Muscle layer of duodenum (tissue), 2 donors: ENCODE measurements around the gene TMEM175.

Source experiments
- H3K27ac ChIP-seq: one replicate; pipeline ENCODE4 v1.7.0; 2013; ENCODE audit warnings: mild to moderate bottlenecking, low read length
- H3K27me3 ChIP-seq: one replicate; pipeline ENCODE4 v1.7.0; 2013; ENCODE audit warnings: low read depth, mild to moderate bottlenecking, control low read depth, low read length
- H3K36me3 ChIP-seq, 2 donors: one replicate each; pipeline ENCODE4 v1.7.0; 2013; ENCODE audit warnings: low read length in 2 of 2, control low read depth in 1 of 2, mild to moderate bottlenecking in 1 of 2; ENCODE audit not compliant: insufficient read depth in 2 of 2, control insufficient read depth in 1 of 2
- H3K4me1 ChIP-seq, 2 donors: one replicate each; pipeline ENCODE4 v1.7.0; 2013; ENCODE audit warnings: low read length in 2 of 2, mild to moderate bottlenecking in 2 of 2, control low read depth in 1 of 2, moderate library complexity in 1 of 2; ENCODE audit not compliant: insufficient read depth in 2 of 2, control insufficient read depth in 1 of 2
- H3K4me3 ChIP-seq, 2 donors: one replicate each; pipeline ENCODE4 v1.7.0; 2013; ENCODE audit warnings: low read length in 2 of 2, low read depth in 1 of 2, mild to moderate bottlenecking in 1 of 2
- H3K9me3 ChIP-seq, 2 donors: one replicate each; pipeline ENCODE4 v1.7.0; 2013; ENCODE audit warnings: low read length in 2 of 2, control low read depth in 1 of 2, mild to moderate bottlenecking in 1 of 2; ENCODE audit not compliant: control insufficient read depth in 1 of 2
- donor health status: healthy.

TMEM175 gene

DNA sequence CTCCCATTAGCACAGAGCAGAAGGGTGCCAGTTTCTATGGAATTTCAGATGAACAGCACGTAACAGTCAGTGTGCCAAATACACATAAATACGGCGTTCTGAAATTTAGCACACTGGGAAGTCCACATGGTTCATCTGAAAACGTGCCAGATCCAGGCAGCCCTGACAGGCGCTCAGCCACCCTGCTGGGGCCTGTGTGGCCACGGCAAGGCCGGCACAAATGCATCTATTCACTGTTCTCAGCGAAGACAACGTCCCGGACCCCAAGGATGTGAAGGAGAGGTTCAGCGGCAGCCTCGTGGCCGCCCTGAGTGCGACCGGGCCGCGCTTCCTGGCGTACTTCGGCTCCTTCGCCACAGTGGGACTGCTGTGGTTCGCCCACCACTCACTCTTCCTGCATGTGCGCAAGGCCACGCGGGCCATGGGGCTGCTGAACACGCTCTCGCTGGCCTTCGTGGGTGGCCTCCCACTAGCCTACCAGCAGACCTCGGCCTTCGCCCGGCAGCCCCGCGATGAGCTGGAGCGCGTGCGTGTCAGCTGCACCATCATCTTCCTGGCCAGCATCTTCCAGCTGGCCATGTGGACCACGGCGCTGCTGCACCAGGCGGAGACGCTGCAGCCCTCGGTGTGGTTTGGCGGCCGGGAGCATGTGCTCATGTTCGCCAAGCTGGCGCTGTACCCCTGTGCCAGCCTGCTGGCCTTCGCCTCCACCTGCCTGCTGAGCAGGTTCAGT lies 25.5 kb downstream of the TMEM175 start:
- H3K36me3 ChIP-seq, result peaks cover 5 to 55% of the 10 kb centered on the region in 2 donors
- no peaks in the 10 kb centered on the region for H3K27me3 ChIP-seq
- H3K9me3 ChIP-seq, result no peaks in the 10 kb centered on the region
- no peak overlapping the region for H3K27ac ChIP-seq
- H3K4me1 ChIP-seq, result no peaks in the 10 kb centered on the region
- H3K4me3 ChIP-seq, result no peak overlapping the region

DNA sequence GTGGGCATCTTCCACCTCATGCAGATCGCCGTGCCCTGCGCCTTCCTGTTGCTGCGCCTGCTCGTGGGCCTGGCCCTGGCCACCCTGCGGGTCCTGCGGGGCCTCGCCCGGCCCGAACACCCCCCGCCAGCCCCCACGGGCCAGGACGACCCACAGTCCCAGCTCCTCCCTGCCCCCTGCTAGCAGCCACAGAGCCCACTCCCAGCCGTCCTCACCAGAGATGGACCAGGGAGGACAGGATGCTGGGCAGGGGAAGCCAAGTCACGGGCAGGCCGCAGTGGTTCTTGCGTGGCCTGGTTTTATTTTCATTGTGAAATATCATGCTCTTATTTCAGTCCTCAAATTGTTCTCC lies 26.0 kb downstream of the TMEM175 start:
- H3K36me3 ChIP-seq, result peaks cover 5 to 55% of the 10 kb centered on the region in 2 donors
- H3K4me3 ChIP-seq, result no peak overlapping the region
- no peak overlapping the region for H3K27ac ChIP-seq
- no peaks in the 10 kb centered on the region for H3K27me3 ChIP-seq
- no peaks in the 10 kb centered on the region for H3K9me3 ChIP-seq
- H3K4me1 ChIP-seq, result no peaks in the 10 kb centered on the region

DNA sequence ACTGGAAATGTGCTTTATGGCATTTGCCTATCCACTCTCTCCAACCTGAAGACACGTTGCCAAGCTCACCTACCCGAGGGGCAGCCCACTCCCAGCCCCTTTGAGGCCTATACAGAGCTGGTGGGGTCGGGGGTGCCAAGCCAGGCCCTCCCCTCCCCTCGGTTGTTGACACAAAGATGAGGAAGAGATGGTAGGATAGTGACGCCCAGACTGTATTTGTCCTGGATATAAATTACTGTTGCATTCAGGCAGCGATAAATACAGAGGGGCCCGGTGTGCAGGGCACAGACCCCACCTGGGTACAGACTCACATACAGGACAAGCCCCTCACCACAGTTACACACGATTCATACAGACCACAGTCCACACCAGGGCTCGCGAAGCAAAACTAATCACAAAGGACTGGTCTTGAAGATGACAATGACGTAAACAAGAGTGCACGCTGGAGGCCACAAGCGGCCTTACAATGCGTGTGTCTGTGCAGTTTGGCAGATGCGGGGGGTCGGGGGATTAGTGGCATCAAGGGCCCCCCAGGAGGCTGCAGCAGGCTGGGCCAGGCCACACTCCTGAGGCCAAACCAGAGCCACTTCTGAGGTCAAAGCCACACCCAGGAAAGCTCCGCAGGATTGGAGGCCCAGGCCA lies 26.6 kb downstream of the TMEM175 start:
- no peak overlapping the region for H3K27ac ChIP-seq
- no peak overlapping the region for H3K4me3 ChIP-seq
- H3K27me3 ChIP-seq, result no peaks in the 10 kb centered on the region
- no peaks in the 10 kb centered on the region for H3K4me1 ChIP-seq
- H3K9me3 ChIP-seq, result no peaks in the 10 kb centered on the region
- H3K36me3 ChIP-seq, result peaks cover 5 to 51% of the 10 kb centered on the region in 2 donors

DNA sequence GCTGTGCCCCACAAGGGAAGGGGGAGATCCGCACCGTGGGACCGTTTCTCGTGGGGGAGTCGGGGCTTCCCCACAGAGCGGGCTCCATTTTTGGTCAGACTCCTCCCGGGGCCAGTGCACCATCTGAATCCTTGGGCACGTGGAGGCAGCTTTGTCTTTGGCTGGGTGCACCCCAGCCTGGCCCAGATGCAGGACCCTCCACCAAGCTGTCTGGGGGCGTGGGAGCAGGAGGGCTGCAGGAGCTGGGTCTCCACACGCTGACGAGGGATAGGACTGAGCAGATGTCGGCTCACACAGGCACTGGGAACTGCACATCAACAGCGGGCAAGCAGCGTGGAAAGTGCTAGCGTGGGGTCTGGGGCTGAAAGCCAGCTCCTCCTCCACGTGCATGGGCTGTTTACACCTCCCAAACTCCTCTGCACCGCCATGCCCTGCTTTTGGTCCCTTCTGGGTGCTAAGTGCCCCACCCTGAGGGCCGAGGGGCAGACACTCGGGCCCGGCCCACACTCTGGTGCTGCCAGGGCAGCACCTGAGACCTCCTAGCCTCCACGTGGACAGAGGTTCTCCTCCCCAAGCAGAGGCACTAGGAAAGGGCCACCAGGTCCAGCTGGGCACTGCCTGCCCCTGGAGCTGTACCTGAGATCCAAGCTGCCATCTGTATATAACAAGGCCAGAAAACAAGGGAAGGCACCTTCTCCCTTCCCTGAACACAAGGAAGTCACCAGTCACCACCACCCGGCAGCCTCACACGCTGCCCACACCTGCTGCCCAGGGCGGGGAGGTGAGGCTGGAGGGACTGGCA lies 27.3 kb downstream of the TMEM175 start:
- H3K36me3 ChIP-seq, result peaks cover 5 to 44% of the 10 kb centered on the region in 2 donors
- H3K4me1 ChIP-seq, result no peaks in the 10 kb centered on the region
- H3K4me3 ChIP-seq, result no peak overlapping the region

DNA sequence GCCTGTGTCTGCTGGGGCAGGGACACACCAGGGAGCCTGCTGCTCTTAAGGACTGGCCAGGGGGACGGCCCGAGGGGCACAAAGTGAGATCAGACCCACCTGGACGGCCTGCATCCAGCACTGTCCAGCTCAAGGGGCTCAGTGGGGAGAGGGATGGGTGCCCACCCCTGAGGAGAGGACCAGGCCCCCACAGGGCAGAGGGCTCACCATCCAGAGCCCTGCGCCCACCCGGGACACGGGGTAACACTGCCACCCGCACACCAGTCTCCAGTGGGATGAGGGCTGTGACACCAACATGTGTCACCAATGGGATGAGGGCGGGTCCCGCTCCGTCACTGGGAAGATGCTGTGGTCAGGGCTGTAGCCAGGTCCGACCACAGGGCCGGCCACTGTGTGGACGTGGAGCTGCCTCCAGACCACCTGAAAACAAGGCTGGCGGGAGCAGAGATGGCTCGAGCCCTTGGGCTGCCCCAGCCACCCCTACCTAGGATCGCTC lies 27.9 kb downstream of the TMEM175 start:
- no peak overlapping the region for H3K4me3 ChIP-seq
- H3K4me1 ChIP-seq, result no peaks in the 10 kb centered on the region
- no peaks in the 10 kb centered on the region for H3K9me3 ChIP-seq
- peaks cover 5 to 42% of the 10 kb centered on the region in 2 donors for H3K36me3 ChIP-seq
- H3K27ac ChIP-seq, result no peak overlapping the region
- H3K27me3 ChIP-seq, result no peaks in the 10 kb centered on the region

More for the DNA sequence above, 27.3 kb downstream of the TMEM175 start:
- Histone ChIP-seq H3K27ac (no peak overlapping the region), H3K9me3 (no peaks in the 10 kb centered on the region), H3K27me3 (no peaks in the 10 kb centered on the region)

DNA sequence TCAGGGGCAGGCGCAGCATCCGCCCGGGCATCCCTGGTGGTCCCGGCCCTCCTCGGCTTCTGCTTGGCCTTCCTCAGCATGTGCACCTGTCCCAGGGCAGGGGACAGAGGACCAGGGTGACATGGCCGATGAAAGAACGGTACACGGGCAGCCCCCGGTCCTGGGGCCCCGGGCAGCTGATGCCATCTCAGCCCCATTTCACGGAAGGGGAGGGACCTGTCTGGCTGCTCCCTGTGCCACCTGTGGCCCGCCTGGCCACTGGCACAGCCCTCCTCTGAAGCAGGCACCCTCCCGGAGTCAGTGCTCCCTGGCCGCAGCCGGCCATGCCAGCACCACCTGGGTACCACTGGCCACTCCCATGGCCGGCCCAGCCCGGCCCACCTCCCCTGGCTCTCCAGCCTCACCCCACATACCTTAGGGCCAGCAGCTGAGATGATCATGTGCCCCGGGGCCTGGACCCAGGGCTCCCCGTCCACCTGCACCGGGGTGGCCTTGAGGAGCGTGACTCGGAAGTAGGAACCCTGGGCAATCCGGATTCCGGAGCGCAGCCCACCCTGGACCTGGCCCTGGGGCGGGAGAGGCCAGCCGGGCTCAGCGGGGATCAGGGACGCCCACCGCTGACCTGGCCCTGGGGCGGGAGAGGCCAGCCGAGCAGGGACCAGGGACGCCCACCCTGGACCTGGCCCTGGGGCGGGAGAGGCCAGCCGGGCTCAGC lies 28.5 kb downstream of the TMEM175 start:
- no peaks in the 10 kb centered on the region for H3K4me1 ChIP-seq
- no peaks in the 10 kb centered on the region for H3K27me3 ChIP-seq
- H3K4me3 ChIP-seq, result no peak overlapping the region
- no peak overlapping the region for H3K27ac ChIP-seq
- no peaks in the 10 kb centered on the region for H3K9me3 ChIP-seq
- peaks cover 5 to 46% of the 10 kb centered on the region in 2 donors for H3K36me3 ChIP-seq

DNA sequence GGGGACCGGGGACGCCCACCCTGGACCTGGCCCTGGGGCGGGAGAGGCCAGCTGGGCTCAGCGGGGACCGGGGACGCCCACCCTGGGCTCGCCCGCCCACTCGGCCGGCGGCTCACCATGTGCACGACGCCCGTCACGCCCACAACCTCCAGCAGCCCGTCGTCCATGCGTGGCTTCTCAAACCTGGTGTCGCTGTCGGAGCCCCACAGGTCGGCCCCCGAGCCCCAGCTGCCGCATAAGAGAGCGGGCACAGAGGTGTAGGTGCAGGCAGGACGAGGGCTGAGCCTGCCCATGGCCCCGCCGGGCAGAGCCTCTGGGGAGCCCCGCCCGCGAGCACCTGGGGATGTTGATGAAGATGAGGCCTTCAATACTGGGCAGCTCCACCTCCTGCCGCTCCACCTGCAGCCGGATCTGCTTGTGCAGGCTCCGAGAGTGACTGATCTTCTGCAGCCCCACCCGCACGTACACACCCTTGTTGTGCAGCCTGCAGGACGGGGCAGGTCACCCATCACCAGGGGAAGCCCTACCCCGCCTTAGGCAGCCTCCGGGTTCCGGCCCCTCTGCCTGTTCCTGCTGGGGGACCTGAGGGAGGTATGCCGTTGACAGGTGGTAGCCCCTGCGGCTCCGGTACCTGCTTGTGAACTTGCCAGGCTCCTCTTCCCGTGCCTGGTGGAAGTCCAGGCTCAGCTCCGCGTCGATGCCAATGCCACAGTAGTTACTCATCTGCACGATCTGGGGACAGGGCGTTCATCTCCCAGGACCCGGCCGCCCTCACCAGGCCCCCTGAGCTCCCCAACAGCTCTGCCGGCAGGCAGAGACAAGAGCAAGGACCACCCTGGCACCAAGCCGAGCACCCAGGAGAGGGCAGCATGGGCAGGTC lies 29.3 kb downstream of the TMEM175 start:
- Histone ChIP-seq H3K27ac (no peak overlapping the region), H3K27me3 (no peaks in the 10 kb centered on the region), H3K36me3 (peaks cover 5 to 53% of the 10 kb centered on the region in 2 donors), H3K4me3 (no peak overlapping the region), H3K4me1 (no peaks in the 10 kb centered on the region), H3K9me3 (no peaks in the 10 kb centered on the region)

DNA sequence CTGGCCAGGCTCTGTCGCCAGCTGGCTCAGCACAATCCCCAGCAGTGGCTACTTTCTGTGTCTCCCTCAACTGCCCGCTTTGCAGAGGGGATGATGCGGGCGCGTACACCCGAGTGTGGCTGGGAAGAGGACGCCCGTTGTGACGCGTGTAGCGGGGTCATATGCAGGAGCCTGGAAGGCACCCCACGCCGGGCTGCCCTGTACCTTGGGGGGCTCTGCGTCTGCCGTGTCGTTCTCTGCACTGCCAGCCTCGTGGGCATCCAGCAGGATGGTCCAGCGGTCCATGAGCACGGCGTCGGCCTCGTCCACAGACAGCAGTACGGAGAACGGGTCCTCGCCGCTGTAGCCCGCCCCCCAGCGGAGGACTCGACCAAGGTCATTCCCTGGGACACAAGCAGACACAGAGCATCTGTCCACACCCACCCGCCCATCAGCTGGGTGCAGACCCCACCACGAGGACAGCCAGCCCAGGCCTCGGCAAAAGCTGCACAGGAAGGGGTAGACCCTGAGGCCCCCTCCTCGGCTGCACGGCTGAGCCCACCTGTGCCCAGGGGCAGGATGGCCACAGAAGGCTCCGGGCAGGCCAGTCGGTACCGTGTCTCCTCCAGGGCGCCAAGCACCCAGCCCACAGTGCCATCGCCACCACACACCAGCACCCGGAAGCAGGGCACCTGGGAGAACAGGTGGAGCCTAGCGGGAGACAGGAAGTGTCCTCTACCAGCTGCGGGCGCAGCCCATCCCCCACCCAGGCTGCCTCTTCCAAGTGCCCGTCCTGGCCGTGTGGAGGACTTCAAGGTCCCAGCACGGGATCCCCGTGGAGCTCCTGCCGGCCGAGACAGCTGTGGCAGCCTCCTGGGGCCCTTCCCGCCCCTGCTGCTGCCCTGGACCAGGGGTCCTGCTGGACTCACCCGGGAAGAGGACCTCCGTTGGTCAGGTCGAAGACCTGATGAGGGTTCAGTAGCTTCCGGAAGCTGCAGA lies 30.3 kb downstream of the TMEM175 start:
- Histone ChIP-seq H3K9me3 (no peaks in the 10 kb centered on the region), H3K27ac (no peak overlapping the region), H3K27me3 (no peaks in the 10 kb centered on the region), H3K36me3 (peaks cover 2 to 49% of the 10 kb centered on the region in 2 donors), H3K4me1 (peaks cover 0 to under 1% of the 10 kb centered on the region in 2 donors), H3K4me3 (no peak overlapping the region)

DNA sequence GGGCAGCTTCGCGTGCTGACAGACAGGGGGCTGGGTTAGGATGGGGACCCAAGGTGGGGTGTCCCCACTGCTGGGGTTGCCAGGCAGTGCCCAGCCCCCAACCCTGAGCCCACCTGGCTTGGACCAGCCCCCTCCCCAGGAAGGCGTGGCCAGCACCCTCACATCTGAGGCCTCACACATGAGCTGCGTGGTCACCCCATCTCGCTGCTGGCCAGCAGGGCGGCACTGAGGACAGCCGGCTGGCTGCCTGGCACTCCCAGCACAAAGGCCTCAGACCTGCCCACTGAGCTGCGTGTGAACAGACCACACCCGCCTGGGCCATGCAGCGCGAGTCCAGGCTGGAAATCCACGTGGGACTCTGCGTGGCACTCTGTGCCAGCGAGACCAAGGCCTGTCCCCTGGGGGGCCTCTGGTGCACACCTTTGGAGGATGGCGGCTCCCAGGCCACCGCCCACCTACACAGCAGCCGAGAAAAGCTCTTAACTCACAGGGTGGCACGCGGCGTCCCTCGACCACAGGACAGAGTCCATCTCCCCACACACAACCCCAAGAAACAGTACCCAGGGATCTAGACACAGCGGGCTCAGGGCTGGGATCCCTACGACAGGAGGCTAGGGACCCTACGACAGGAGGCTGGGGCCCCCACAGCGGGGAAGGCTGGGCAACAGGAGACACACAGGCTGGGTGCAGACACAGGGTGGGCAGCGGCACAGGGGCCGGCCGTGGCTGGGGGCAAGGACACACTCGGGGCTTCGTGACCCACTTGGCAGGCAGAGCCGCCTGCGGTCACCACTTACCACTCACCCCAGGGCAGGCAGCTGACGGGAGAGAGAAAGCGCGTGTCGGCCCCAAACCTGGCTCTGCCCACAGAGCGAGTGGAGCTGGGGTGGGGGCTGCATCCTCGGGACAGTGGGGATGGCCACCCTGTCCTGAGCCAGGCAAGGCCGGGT lies 31.3 kb downstream of the TMEM175 start:
- no peak overlapping the region for H3K27ac ChIP-seq
- H3K36me3 ChIP-seq, result peaks cover 0 to 39% of the 10 kb centered on the region in 2 donors
- H3K4me1 ChIP-seq, result peaks cover 0 to 5% of the 10 kb centered on the region in 2 donors
- H3K27me3 ChIP-seq, result no peaks in the 10 kb centered on the region
- no peaks in the 10 kb centered on the region for H3K9me3 ChIP-seq
- no peak overlapping the region for H3K4me3 ChIP-seq
